HCT116 (cell line): ENCODE data around the gene SLC25A33. TPM values are rescaled to one million over a fixed set of nuclear protein-coding genes. Genes with fewer than 3 reads are reported as not detected.

Source experiments
- ATAC-seq: fragments of 200-7000 bp; cut with Tn5 transposase; 2 replicates; pipeline ENCODE4 v1.9.1; 2020; ENCODE audit warnings: mild to moderate bottlenecking, moderate library complexity
- BruUV-seq: library from RNA; stranded (reverse); fragments of 400-500 nt; replicated peaks from 2 replicates; lab custom pipeline; 2021; lab: Mats Ljungman, UMichigan
- CTCF ChIA-PET: fragments of 300-600 bp; sonication (Branson Sonifier 250); formaldehyde crosslinking; loops from one replicate; lab custom pipeline; 2021; ENCODE audit warnings: antibody characterized with exemption; lab: Charles Lee
- POLR2A ChIA-PET: fragments of 300-600, 350-600 bp; sonication (Branson Sonifier 250); formaldehyde crosslinking; loops from one replicate; lab custom pipeline; 2021; ENCODE audit warnings: antibody characterized with exemption; lab: Charles Lee
- RAD21 ChIA-PET, 2 experiments: fragments of 300-600 bp; sonication (Branson Sonifier 250); formaldehyde crosslinking; loops; one replicate each; lab custom pipeline; 2023; ENCODE audit warnings: low total read pairs in 2 of 2; ENCODE audit not compliant: uncharacterized antibody in 2 of 2, unreplicated experiment in 2 of 2, low non-redundant PET in 1 of 2; lab: Charles Lee
- DNase-seq: peaks from one replicate; pipeline ENCODE4 v3.0.0-alpha.2; 2010; ENCODE audit warnings: low read depth, low spot score
- H2AFZ ChIP-seq: fragments of 200-600 bp; shearing (Covaris generic), sonication (generic); 2 replicates; pipeline ENCODE4 v1.6.1; 2017; ENCODE audit warnings: low read depth, mixed run types, mixed read lengths, antibody characterized with exemption, low read length; ENCODE audit not compliant: poor library complexity, severe bottlenecking
- H3K27ac ChIP-seq: 2 replicates; pipeline ENCODE4 v1.5.1; 2012; ENCODE audit warnings: low read depth, low read length
- H3K27me3 ChIP-seq: fragments of 200-600 bp; sonication (generic); 2 replicates; pipeline ENCODE4 v1.6.1; 2016; ENCODE audit warnings: mixed run types, low read length, mixed read lengths; ENCODE audit not compliant: insufficient read depth
- H3K36me3 ChIP-seq, 2 experiments: fragments of 200-500 bp in 1 of 2; fragments of 200-600 bp in 1 of 2; sonication (Bioruptor generic) in 1 of 2; sonication (generic) in 1 of 2; 2 replicates each; pipeline versions ENCODE4 v1.5.1 to v1.6.1; 2014 to 2016; ENCODE audit warnings: low read length in 2 of 2, inconsistent platforms in 1 of 2, mixed read lengths in 1 of 2, mixed run types in 1 of 2; ENCODE audit not compliant: insufficient read depth in 2 of 2, control insufficient read depth in 1 of 2
- H3K4me1 ChIP-seq, 2 experiments: fragments of 200-600 bp in 1 of 2; sonication (generic) in 1 of 2; 2 replicates each; pipeline versions ENCODE4 v1.5.1 to v1.6.1; 2012 to 2017; ENCODE audit warnings: low read length in 2 of 2, inconsistent platforms in 1 of 2, mild to moderate bottlenecking in 1 of 2, mixed read lengths in 1 of 2, mixed run types in 1 of 2, moderate library complexity in 1 of 2; ENCODE audit not compliant: insufficient read depth in 2 of 2, control insufficient read depth in 1 of 2
- H3K4me2 ChIP-seq: fragments of 200-600 bp; sonication (generic); 2 replicates; pipeline ENCODE4 v1.6.1; 2017; ENCODE audit warnings: mixed run types, low read length, mixed read lengths
- H3K4me3 ChIP-seq, 2 experiments: fragments of 200-600 bp in 1 of 2; sonication (generic) in 1 of 2; replicated peaks in 1 of 2; 2 replicates each; pipeline ENCODE4 v1.5.1; 2011 to 2016; ENCODE audit warnings: low read length in 2 of 2, control low read depth in 1 of 2, low read depth in 1 of 2, mild to moderate bottlenecking in 1 of 2, mixed read lengths in 1 of 2, mixed run types in 1 of 2
- H3K79me2 ChIP-seq: fragments of 200-600 bp; sonication (generic); 2 replicates; pipeline ENCODE4 v1.6.1; 2017; ENCODE audit warnings: mild to moderate bottlenecking, mixed run types, low read length, moderate library complexity, mixed read lengths; ENCODE audit not compliant: insufficient read depth
- H3K9ac ChIP-seq: fragments of 200-600 bp; sonication (generic); 2 replicates; pipeline ENCODE4 v1.6.1; 2016; ENCODE audit warnings: low read length, mixed read lengths
- H3K9me2 ChIP-seq: fragments of 200-600 bp; sonication (generic), shearing (Covaris generic); 2 replicates; pipeline ENCODE4 v1.6.1; 2017; ENCODE audit warnings: mixed run types, mild to moderate bottlenecking, moderate library complexity; ENCODE audit not compliant: insufficient read depth
- H3K9me3 ChIP-seq, 2 experiments: fragments of 200-500 bp in 1 of 2; fragments of 200-600 bp in 1 of 2; sonication (Bioruptor generic) in 1 of 2; sonication (generic) in 1 of 2; 2 replicates each; pipeline ENCODE4 v1.6.1; 2014 to 2017; ENCODE audit warnings: low read length in 2 of 2, mixed read lengths in 2 of 2, inconsistent platforms in 1 of 2, low read depth in 1 of 2, mild to moderate bottlenecking in 1 of 2, mixed run types in 1 of 2, moderate library complexity in 1 of 2; ENCODE audit not compliant: control insufficient read depth in 1 of 2, insufficient read depth in 1 of 2
- H4K20me1 ChIP-seq: fragments of 200-600 bp; sonication (generic), shearing (Covaris generic); 2 replicates; pipeline ENCODE4 v1.6.1; 2017; ENCODE audit warnings: mixed run types, mild to moderate bottlenecking, moderate library complexity; ENCODE audit not compliant: insufficient read depth
- ATF3 ChIP-seq: IDR thresholded peaks from 2 replicates; pipeline ENCODE4 v1.6.1; 2012
- CBX3 ChIP-seq: IDR thresholded peaks from 2 replicates; pipeline ENCODE4 v1.6.1; 2012; ENCODE audit warnings: low read depth
- CTCF ChIP-seq, 3 experiments: fragments of 200-600 bp in 1 of 3; sonication (generic) in 1 of 3; IDR thresholded peaks in 2 of 3; conservative IDR thresholded peaks in 1 of 3; 2 replicates each; pipeline ENCODE4 v1.5.1; 2012 to 2017; ENCODE audit warnings: low read depth in 2 of 3, low read length in 2 of 3, antibody characterized with exemption in 1 of 3, borderline replicate concordance in 1 of 3, control low read depth in 1 of 3, mild to moderate bottlenecking in 1 of 3, mixed read lengths in 1 of 3, mixed run types in 1 of 3, moderate library complexity in 1 of 3; ENCODE audit not compliant: insufficient read depth in 1 of 3
- EGR1 ChIP-seq: IDR thresholded peaks from 2 replicates; pipeline ENCODE4 v1.6.1; 2012; ENCODE audit warnings: low read depth
- ELF1 ChIP-seq: IDR thresholded peaks from 2 replicates; pipeline ENCODE4 v1.6.1; 2012; ENCODE audit warnings: low read depth, borderline replicate concordance
- EZH2 ChIP-seq: fragments of 200-600 bp; sonication (generic); IDR thresholded peaks from 2 replicates; pipeline ENCODE4 v1.6.1; 2017; ENCODE audit warnings: antibody characterized with exemption, mixed run types
- EZH2phosphoT487 ChIP-seq: fragments of 200-600 bp; IDR thresholded peaks from 2 replicates; pipeline ENCODE4 v1.6.1; 2018; ENCODE audit warnings: antibody characterized with exemption, borderline replicate concordance
- MAX ChIP-seq: IDR thresholded peaks from 2 replicates; pipeline ENCODE4 v1.6.1; 2012
- SRF ChIP-seq: IDR thresholded peaks from 2 replicates; pipeline ENCODE4 v1.6.1; 2012; ENCODE audit warnings: low read depth
- ZBTB33 ChIP-seq: IDR thresholded peaks from 2 replicates; pipeline ENCODE4 v1.6.1; 2011; ENCODE audit warnings: mild to moderate bottlenecking, low read length, moderate library complexity; ENCODE audit not compliant: insufficient replicate concordance; ENCODE audit errors: extremely low read depth
- ZFX ChIP-seq: fragments of 450-650 bp; IDR thresholded peaks from 2 replicates; pipeline ENCODE4 v1.6.1; 2017
- intact Hi-C: fragments of 100-400 bp; cut with micrococcal nuclease; formaldehyde crosslinking; loops from 2 replicates; pipeline ENCODE4 v1.10.0; 2022
- total RNA-seq: library from RNA; stranded (reverse); gene quantifications from one replicate; pipeline ENCODE4 v1.2.1, GENCODE V29; 2021; ENCODE audit not compliant: unreplicated experiment

SLC25A33 gene
- total RNA-seq, 1 experiment from 2014 or later: 9.8 TPM

- H2AFZ ChIP-seq: no peak overlapping the region
- TF ChIP-seq MAX: no peak
- TF ChIP-seq CTCF (IDR thresholded peaks at IDR 0.05 in 2 of 3, conservative IDR thresholded peaks at IDR 0.05 in 1 of 3; ENCODE audit: borderline replicate concordance in 1 of 3, insufficient read depth in 1 of 3, low read depth in 2 of 3, low read length in 2 of 3): no peak
- TF ChIP-seq EZH2phosphoT487: no peak
- no peak for TF ChIP-seq ZFX
- no peak for TF ChIP-seq SRF
- no peaks in the 10 kb centered on the region for H3K9me3 ChIP-seq
- ChIA-PET POLR2A (no interaction called here), CTCF (no interaction called here), RAD21 (no interaction called here)
- H3K27ac ChIP-seq: no peak overlapping the region
- H3K79me2 ChIP-seq: no peaks in the 10 kb centered on the region
- DNase-seq: no peak
- H3K4me3 ChIP-seq: no peak overlapping the region
- H3K27me3 ChIP-seq: no peaks in the 10 kb centered on the region
- H3K36me3 ChIP-seq: no peaks in the 10 kb centered on the region
- no peak for ATAC-seq
- no peak overlapping the region for H3K4me2 ChIP-seq
- H3K9me2 ChIP-seq: no peaks in the 10 kb centered on the region
- H4K20me1 ChIP-seq: no peaks in the 10 kb centered on the region
- no peak overlapping the region for H3K9ac ChIP-seq
- intact Hi-C loops: no loop called here
- no TSS peak for BruUV-seq
- peaks cover 0 to 17% of the 10 kb centered on the region in 2 experiments; a peak in 2 of 4 replicates for H3K4me1 ChIP-seq
Measured at GRCh38 chr1:9630331-9631111, 91.3 kb downstream of the SLC25A33 start.

GRCh38 chr1:9631613-9632012 is 92.3 kb downstream of the SLC25A33 start:
- H3K79me2 ChIP-seq: no peaks in the 10 kb centered on the region
- peaks cover 0 to 8% of the 10 kb centered on the region in 2 experiments; a peak in 2 of 4 replicates for H3K4me1 ChIP-seq
- CTCF ChIA-PET: no interaction called here
- no peaks in the 10 kb centered on the region for H3K9me2 ChIP-seq
- no peaks in the 10 kb centered on the region for H3K9me3 ChIP-seq
- no peak for DNase-seq
- intact Hi-C loops: no loop called here
- RAD21 ChIA-PET: no interaction called here
- no peak overlapping the region for H3K4me3 ChIP-seq
- no peaks in the 10 kb centered on the region for H4K20me1 ChIP-seq
- ATAC-seq: no peak
- no TSS peak for BruUV-seq
- POLR2A ChIA-PET: no interaction called here
- no peak overlapping the region for H3K4me2 ChIP-seq
- H3K9ac ChIP-seq: no peak overlapping the region
- no peak overlapping the region for H2AFZ ChIP-seq
- H3K27me3 ChIP-seq: no peaks in the 10 kb centered on the region
- no peak overlapping the region for H3K27ac ChIP-seq
- no peaks in the 10 kb centered on the region for H3K36me3 ChIP-seq
- TF ChIP-seq ELF1 (no peak), CBX3 (no peak), CTCF (IDR thresholded peaks at IDR 0.05 in 2 of 3, conservative IDR thresholded peaks at IDR 0.05 in 1 of 3; ENCODE audit: borderline replicate concordance in 1 of 3, insufficient read depth in 1 of 3, low read depth in 2 of 3, low read length in 2 of 3) (no peak), ATF3 (no peak), EZH2 (no peak), ZBTB33 (no peak), EGR1 (no peak)
